ENCODE measurements around the gene PDE4B.

PDE4B gene

DNA sequence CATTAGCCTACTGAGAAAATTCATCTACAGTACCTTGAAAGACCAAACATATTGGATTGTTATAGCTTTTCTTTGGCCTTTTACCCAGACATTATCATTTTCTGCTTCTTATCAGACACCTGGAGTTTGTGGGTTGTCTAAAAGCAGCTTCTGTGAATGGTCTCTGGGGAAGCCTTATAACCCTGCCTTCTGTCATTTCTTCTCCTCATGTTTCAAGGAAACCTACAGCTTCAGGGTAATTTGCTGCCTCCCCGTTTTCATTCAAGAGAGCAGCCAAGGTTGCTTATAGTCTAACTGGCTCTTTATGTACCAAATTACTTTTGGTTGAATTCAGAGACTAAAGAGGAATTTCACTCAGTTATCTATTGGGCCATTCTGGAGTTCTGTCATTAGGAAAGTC lies 453.0 kb downstream of the PDE4B start:
- no peak for DNase-seq

- DNase-seq, result peak; percentile 43
Observed at GRCh38 chr1:66246351-66247269, 453.9 kb downstream of the PDE4B start.

- peak; percentile 89 for DNase-seq
Observed at GRCh38 chr1:66247415-66248208, 454.9 kb downstream of the PDE4B start.

DNA sequence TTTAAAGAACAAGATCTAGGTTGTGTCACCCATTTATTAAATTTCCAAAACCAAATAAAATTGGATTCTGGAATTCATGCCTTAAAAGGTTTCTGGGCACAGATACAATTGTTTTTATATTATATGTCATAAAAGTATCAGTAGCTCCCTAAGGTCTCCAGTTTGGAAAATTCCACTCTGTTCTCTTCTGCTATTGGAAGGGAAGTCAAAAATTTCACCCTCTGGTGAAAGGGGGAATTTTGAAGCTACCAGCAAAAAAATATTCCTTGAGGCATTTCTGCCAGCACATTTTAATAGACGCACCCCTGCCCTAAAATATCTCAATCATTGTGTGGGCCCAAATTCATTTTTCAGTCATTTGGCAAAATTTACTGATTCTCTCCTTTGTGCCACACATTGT lies 455.6 kb downstream of the PDE4B start:
- DNase-seq, result no peak

- no peak for DNase-seq
Observed at GRCh38 chr1:66248746-66249145, 456.1 kb downstream of the PDE4B start.

DNA sequence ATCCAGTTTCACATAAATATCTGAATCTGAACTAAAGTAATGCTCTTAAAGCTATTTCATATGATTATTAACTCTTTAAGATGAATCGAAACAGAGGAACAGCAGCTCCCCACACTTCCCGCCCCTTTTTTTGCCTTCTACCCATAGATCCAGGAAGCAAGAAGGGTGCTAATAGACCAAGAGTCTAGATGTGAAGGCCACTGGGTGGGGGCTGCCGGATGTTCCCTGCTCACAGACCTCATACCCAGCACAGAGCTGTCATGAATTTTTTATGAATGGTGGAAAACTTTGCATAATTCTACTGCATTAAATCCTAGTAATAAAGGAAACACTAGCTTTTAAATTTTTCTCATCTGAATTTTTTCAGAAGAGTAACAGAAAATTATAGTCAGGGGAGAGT lies 457.4 kb downstream of the PDE4B start:
- DNase-seq, result no peak

GRCh38 chr1:66250478-66250877 lies 457.8 kb downstream of the PDE4B start:
- DNase-seq, result no peak

DNA sequence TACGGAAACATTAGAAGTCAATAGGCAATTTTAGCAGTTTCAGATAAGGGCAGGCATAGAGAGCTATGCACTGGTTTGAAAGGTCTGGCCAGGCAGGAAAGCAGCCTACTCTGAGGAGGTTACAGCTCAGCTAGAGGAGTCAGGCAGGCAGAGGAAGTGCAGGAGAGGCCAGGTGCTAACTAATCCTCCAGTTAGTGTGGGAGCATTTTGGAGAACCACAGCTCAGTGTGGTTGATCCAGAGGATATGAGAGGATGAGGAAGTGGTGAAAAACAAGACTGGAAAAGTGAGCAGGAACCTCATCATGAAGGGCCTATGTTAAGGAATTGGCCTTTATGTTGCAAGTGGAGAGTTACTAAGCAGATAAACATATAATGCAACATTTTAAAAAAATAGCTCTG lies 458.9 kb downstream of the PDE4B start:
- DNase-seq, result no peak

GRCh38 chr1:66253330-66253921 lies 460.7 kb downstream of the PDE4B start:
- DNase-seq, result peak; percentile 78

- DNase-seq, result no peak
Observed at GRCh38 chr1:66254785-66255184, 462.1 kb downstream of the PDE4B start.

DNA sequence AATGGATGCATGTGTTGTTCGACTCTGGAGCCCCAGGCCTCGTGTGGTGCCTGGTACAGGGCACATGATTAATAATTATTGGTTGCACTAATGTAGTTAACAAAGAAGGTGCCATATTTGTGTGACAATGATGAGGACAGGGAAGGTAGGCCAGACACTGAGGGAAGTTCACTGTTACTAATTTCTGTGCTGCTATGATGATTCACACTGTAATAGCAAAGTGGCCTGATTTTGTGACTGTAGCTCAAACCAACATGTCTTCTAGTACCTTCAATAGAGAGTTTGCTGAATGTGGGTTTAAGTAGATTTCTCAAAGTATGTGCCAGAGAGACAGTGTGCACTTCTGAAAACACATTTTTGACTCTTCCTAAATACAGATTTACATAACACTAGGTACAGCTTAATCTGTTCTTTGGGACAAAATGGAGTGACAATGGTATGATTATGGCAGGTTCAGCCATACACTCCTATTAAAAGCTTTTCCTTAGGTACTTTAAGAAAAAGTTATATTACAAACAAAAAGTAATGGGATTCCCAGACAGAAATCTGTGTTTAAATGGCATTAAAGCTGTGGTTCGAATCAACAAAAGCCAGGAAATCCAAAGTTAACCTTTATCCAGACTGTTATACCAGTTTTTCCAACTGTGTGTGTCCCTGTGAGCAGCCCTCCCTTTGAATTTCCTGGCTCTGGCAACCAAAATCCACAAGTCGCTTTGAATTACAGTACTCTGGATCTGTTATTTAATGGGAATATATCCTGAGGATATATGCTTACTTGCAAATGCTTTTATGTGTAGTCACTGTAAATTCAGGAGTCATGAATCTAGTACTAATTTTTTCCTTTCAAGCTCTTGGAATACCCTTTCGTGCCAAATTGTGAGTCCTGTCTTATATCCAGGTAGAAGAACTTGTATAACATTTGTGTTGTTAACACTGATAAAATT lies 464.2 kb downstream of the PDE4B start:
- DNase-seq, result no peak

DNA sequence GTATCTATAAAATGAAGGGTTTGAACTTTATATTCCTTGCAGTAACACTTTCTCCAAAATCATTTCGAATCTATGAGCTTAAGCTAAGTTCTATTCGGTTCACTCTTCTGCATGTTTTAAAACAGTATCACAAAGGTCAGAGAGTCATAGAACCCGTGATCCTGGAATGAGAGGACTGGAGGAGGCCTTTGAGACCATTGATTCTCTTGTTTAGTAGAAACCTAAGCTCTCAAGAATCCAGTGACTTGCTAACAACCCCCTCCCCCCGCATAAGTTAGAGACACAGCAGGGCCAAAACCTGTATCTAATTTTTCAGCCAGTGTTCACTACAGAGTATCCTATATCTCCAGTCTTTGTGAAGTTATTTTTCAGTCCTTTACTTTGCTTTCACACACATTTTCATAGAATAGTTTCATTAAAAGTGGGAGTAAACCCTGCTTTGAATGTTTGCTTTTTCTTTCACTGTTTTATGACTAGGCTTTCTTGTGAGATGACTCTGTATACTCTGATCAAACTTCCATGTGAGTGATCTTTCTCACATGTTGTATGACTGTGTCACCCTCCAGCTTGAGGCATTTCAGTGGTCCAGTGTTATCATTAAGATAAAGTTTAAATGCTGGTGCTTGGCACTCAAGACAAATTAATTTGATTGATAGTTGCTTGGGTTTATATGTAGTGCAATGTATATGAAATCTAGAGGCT lies 465.9 kb downstream of the PDE4B start:
- peak; percentile 67 for DNase-seq

GRCh38 chr1:66261364-66261763 lies 468.7 kb downstream of the PDE4B start:
- DNase-seq, result no peak

GRCh38 chr1:66262208-66262963 lies 469.7 kb downstream of the PDE4B start:
- DNase-seq, result no peak

- no peak for DNase-seq
Observed at GRCh38 chr1:66265268-66265667, 472.6 kb downstream of the PDE4B start.

DNA sequence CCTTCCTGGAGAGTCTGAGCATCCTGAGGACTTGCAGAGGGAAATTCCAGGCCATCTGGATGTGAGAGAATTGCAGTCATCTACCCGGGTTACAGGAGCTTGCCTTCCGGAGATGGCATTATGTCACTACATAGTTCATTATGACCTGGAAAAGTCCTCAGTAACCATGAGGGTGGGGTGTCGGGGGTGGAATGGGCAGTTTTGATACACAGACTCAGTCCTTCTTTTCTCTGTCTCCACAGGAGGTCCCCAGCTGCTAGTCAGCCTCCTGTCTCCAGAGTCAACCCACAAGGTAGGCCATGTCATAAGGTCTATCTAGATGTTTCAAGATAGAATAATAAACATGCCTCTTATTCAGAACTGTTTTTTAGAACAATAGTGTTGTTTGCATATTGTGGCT lies 473.1 kb downstream of the PDE4B start:
- no peak for DNase-seq

DNA sequence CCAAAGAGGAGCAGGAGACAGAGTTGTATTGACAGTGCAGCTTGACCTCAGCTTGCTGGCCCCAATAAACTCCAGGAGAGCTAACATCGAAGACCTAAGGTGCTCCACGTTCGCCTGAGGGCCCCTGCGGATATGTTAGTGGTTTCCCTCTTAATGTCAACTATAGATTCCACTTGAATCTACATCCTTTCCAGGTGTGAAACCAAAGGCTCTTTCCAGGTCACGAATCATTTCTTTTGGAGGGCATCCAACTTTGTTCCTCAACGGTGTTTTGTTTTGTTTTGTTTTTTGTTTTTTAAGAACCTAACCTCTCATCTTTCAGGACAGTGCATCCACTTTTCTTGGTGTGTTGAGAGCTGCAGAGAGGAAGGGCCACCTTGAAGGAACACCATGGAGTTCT lies 473.7 kb downstream of the PDE4B start:
- DNase-seq, result no peak

DNA sequence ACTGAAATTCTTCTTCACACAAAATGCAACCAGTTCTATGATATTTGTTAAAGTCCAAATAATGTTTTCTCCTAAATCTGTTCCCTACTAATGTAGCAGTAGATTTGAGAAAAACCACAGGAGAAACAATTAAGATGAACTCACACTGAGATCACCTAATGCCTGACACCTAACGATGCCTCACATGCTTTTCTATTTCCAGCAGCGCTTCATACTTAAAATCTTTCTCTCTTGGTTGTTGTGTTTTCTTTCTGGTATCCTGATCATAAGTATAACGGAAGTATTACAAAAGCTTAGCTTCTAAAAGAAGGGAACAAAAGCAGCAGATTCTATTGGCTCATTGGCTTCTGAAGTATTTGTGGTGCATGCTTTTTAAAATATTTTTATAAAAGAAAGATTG lies 474.1 kb downstream of the PDE4B start:
- no peak for DNase-seq

- DNase-seq, result no peak
Observed at GRCh38 chr1:66267201-66267940, 474.7 kb downstream of the PDE4B start.

DNA sequence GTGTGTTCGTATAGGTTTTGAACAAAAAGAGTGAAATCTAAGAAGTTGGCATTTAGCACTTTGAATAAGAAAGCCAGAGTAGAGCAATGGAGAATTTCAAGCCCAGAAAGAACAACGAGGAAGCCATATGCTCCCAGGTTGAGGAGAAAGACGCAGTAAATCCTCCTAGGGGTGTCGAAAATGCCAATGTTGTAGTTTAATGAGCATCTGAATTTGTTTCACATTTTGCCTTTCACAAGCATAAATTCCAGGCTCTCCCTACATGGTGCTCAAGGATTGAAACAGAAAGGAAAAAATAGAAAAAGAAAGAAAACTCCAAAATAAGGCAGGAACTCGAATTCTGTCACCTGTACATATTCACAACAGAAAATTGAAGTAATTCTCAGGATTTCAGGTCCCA lies 476.5 kb downstream of the PDE4B start:
- DNase-seq, result no peak
